ENCODE results near the gene ACACB. TPM values are rescaled to one million over a fixed set of nuclear protein-coding genes. Genes with fewer than 3 reads are reported as not detected.

ACACB gene
- total RNA-seq, 1 donor from 2014 or later: 0.84 TPM

DNA sequence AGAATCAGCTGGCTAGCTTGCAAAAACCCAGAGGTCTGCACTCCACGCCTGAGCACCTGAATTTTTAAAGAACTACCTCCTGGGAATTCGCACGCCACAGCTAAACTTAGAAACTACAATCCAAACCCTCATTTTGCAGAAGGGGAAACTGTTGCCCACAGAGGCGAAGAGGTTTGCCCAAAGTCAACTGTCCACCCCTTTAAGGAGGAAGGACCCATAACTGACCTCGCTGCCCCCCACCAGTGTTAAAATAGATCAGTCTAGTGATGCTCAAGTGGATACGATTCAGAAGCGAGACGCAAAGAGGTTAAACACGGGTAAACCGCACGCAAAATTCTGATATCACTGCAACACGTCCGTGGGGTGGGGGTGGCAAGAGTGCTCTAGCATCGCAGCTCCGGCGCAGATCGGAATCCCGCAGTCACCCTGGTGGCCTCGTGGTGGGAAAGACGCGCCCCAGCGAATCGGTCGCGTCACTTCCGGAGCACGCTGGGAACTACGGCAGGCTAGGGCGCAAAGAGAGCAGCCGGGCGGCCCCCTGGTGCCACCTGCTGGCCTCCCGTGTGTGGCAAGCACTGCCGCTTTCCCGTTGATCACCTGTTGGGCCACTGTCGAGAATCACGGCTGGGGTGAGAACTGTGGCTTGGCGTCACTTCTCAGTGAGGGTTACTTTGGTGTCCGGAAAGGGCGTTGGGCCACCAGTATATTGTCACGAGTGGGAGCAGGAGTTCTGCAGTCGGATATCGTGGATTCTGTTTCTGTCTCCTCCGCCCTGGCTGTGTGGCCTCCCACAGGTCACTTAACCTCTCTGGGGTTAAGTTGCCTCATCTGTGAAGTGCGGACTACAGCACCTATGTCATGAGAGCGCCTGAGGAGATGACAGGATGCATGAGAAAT, 23.1 kb upstream of the ACACB start, which contains the start of gene ALKBH2:
Gene ALKBH2, minus strand, starts transcription at position 451 of the 897 bp plus-strand sequence. CDS start 686 bp downstream, outside the sequence.
- H3K36me3 ChIP-seq (ENCODE audit: control insufficient read depth, insufficient read depth, low read length): no peaks in the 10 kb centered on the region
- no peaks in the 10 kb centered on the region for H3K27me3 ChIP-seq (ENCODE audit: control insufficient read depth, insufficient read depth, low read length)
- peak within 1 kb of the TSS; percentile 71 for H3K4me3 ChIP-seq (ENCODE audit: low read depth, low read length)
- TF ChIP-seq, protein P1, sequence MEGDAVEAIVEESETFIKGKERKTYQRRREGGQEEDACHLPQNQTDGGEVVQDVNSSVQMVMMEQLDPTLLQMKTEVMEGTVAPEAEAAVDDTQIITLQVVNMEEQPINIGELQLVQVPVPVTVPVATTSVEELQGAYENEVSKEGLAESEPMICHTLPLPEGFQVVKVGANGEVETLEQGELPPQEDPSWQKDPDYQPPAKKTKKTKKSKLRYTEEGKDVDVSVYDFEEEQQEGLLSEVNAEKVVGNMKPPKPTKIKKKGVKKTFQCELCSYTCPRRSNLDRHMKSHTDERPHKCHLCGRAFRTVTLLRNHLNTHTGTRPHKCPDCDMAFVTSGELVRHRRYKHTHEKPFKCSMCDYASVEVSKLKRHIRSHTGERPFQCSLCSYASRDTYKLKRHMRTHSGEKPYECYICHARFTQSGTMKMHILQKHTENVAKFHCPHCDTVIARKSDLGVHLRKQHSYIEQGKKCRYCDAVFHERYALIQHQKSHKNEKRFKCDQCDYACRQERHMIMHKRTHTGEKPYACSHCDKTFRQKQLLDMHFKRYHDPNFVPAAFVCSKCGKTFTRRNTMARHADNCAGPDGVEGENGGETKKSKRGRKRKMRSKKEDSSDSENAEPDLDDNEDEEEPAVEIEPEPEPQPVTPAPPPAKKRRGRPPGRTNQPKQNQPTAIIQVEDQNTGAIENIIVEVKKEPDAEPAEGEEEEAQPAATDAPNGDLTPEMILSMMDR (IDR thresholded peaks at IDR 0.05; ENCODE audit: insufficient read depth, low read length, poor library complexity, severe bottlenecking): peak; percentile 97
- no peak for DNase-seq (ENCODE audit: low read depth)

DNA sequence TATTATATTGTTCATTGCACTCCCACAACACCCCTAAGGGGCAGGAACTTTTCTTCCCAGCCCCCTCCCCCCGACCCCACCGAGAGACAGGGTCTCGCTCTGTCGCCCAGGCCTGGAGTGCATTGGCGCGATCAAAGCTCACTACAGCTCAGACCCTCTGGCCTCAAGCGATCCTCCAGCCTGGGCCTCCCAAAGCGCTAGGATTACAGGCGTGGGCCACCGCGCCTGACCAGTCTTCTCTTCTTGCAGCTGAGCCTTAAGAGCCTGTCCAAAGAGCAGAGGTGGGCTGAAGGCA, 19.3 kb upstream of the ACACB start:
- no peak for DNase-seq (ENCODE audit: low read depth)
- no peaks in the 10 kb centered on the region for H3K36me3 ChIP-seq (ENCODE audit: control insufficient read depth, insufficient read depth, low read length)
- TF ChIP-seq, protein P1 (IDR thresholded peaks at IDR 0.05; ENCODE audit: insufficient read depth, low read length, poor library complexity, severe bottlenecking): no peak
- no peaks in the 10 kb centered on the region for H3K27me3 ChIP-seq (ENCODE audit: control insufficient read depth, insufficient read depth, low read length)
- peak overlapping the region; percentile 63 for H3K4me3 ChIP-seq (ENCODE audit: low read depth, low read length)

DNA sequence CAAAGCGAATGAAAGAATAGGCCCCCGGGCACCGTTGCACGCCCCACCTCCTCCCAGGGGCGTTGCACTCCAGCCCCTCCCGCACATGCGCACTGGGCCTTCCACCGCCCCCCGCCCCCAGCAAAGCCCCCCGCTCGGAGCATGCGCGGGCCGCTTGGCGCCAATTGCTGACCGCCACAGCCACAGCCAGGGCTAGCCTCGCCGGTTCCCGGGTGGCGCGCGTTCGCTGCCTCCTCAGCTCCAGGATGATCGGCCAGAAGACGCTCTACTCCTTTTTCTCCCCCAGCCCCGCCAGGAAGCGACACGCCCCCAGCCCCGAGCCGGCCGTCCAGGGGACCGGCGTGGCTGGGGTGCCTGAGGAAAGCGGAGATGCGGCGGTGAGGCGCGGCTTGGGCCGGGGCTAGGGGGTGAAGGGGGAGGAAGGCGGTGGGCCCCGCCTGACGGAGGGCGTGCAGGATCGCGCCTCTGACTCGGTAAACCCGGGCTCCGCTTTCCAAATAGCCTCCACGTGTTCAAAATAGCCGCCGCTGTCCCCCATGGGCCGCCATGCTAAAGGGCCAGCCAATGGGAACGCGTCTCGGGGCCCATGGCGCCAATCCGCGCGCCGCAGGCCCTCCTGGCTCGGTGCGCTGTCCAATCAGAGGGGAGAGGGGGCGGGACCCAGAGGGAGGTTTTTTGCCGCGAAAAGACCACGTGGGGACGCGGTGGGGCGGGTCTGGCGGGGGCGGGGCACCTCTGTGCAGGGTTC, 18.8 kb upstream of the ACACB start, which contains the start of gene UNG:
Gene UNG, plus strand, starts transcription at position 163 of the 748 bp plus-strand sequence. Its CDS starts 83 bp downstream, at position 246.
- H3K4me3 ChIP-seq (ENCODE audit: low read depth, low read length): peak within 1 kb of the TSS; percentile 63
- TF ChIP-seq, protein P1 (IDR thresholded peaks at IDR 0.05; ENCODE audit: insufficient read depth, low read length, poor library complexity, severe bottlenecking): no peak
- DNase-seq (ENCODE audit: low read depth): peak; percentile 72
- H3K27me3 ChIP-seq (ENCODE audit: control insufficient read depth, insufficient read depth, low read length): no peaks in the 10 kb centered on the region
- no peaks in the 10 kb centered on the region for H3K36me3 ChIP-seq (ENCODE audit: control insufficient read depth, insufficient read depth, low read length)

DNA sequence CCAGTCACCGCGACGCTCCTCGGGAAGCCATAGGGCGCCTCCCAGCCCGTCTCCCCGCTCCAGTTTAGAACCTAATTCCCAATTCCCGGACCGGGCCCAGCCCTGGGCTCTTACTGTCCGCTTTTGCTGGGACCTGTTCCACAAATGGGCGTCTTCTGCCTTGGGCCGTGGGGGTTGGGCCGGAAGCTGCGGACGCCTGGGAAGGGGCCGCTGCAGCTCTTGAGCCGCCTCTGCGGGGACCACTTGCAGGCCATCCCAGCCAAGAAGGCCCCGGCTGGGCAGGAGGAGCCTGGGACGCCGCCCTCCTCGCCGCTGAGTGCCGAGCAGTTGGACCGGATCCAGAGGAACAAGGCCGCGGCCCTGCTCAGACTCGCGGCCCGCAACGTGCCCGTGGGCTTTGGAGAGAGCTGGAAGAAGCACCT, 18.2 kb upstream of the ACACB start:
- no peaks in the 10 kb centered on the region for H3K27me3 ChIP-seq (ENCODE audit: control insufficient read depth, insufficient read depth, low read length)
- TF ChIP-seq, protein P1 (IDR thresholded peaks at IDR 0.05; ENCODE audit: insufficient read depth, low read length, poor library complexity, severe bottlenecking): no peak
- H3K36me3 ChIP-seq (ENCODE audit: control insufficient read depth, insufficient read depth, low read length): no peaks in the 10 kb centered on the region
- DNase-seq (ENCODE audit: low read depth): no peak
- peak overlapping the region; percentile 63 for H3K4me3 ChIP-seq (ENCODE audit: low read depth, low read length)

DNA sequence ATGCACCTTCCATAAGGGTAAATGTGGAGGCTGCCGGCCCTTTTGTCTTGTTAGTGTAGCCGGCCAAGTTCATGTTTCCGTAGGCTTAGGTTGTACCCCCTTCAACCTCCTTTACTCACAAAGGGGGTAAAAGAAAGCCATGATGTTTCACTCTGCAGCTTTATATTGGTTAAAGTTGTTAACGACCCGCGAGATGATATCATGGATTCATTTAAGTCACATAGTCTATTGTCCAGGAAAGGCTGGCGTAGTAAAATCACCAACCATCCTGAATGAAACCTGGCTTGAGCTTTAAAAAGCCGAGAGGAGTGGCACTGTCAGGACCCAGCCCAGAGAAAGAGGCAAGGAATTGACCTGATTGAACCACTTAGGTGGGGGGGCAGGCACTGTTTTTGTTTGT, 17.7 kb upstream of the ACACB start:
- no peaks in the 10 kb centered on the region for H3K36me3 ChIP-seq (ENCODE audit: control insufficient read depth, insufficient read depth, low read length)

More for the DNA sequence above, 17.7 kb upstream of the ACACB start:
- Histone ChIP-seq H3K27me3 (ENCODE audit: control insufficient read depth, insufficient read depth, low read length) (no peaks in the 10 kb centered on the region), H3K4me3 (ENCODE audit: low read depth, low read length) (peak overlapping the region; percentile 63)
- no peak for DNase-seq (ENCODE audit: low read depth)
- TF ChIP-seq, protein P1 (IDR thresholded peaks at IDR 0.05; ENCODE audit: insufficient read depth, low read length, poor library complexity, severe bottlenecking): no peak
